HFFc6 (cell line): Measurements from ENCODE around the gene PRKAG2. TPM values are rescaled to one million over a fixed set of nuclear protein-coding genes. Genes with fewer than 3 reads are reported as not detected.

Experiments used
- DNase-seq: peaks from one replicate; pipeline ENCODE4 v3.0.0-alpha.2; 2018
- H3K27ac Mint-ChIP-seq: 2 replicates; pipeline ENCODE4 v1.8.0; 2020; ENCODE audit warnings: mild to moderate bottlenecking, mixed read lengths
- H3K27me3 Mint-ChIP-seq: 2 replicates; pipeline ENCODE4 v1.8.0; 2021; ENCODE audit warnings: mild to moderate bottlenecking, moderate library complexity, mixed read lengths; ENCODE audit not compliant: insufficient read depth
- H3K36me3 Mint-ChIP-seq: 2 replicates; pipeline ENCODE4 v1.8.0; 2021; ENCODE audit warnings: low read depth, mixed read lengths
- H3K4me1 Mint-ChIP-seq: 2 replicates; pipeline ENCODE4 v1.8.0; 2020; ENCODE audit warnings: low read depth, mixed read lengths
- H3K4me3 Mint-ChIP-seq: 2 replicates; pipeline ENCODE4 v1.8.0; 2020; ENCODE audit warnings: mild to moderate bottlenecking, moderate library complexity, mixed read lengths
- H3K9me3 Mint-ChIP-seq: 2 replicates; pipeline ENCODE4 v1.8.0; 2020; ENCODE audit warnings: mild to moderate bottlenecking, mixed read lengths
- CTCF ChIP-seq: fragments of 200-600 bp; sonication (generic); IDR thresholded peaks from 2 replicates; pipeline ENCODE4 v1.5.0; 2021; ENCODE audit warnings: antibody characterized with exemption, mild to moderate bottlenecking
- total RNA-seq, 6 experiments: library from RNA; stranded (reverse); fragmentation: NEBNext Ultra II Directional; extraction: Animal tissue kit (Norgen Biotek cat#: 25700); gene quantifications; 2 replicates in 1 of 6; 3 replicates in 5 of 6; pipeline ENCODE4 v1.2.3, GENCODE V29; 2021

Gene PRKAG2
- total RNA-seq, 6 experiments from 2014 or later = 15.1 to 19.2 (median 18.4) TPM

- H3K4me1 Mint-ChIP-seq = peaks cover 43% of the 10 kb centered on the region
- no peaks in the 10 kb centered on the region for H3K9me3 Mint-ChIP-seq
- no peak overlapping the region for H3K27ac Mint-ChIP-seq
- H3K4me3 Mint-ChIP-seq = no peak overlapping the region; the same call in 1 of the 2 replicates
- no peaks in the 10 kb centered on the region for H3K36me3 Mint-ChIP-seq
- H3K27me3 Mint-ChIP-seq = no peaks in the 10 kb centered on the region; the same call in 1 of the 2 replicates
- TF ChIP-seq CTCF = no peak
- DNase-seq = no peak
Measured at GRCh38 chr7:151694828-151695580, 181.9 kb downstream of the PRKAG2 start.

- H3K4me1 Mint-ChIP-seq = peaks cover 43% of the 10 kb centered on the region
- H3K36me3 Mint-ChIP-seq = no peaks in the 10 kb centered on the region
- H3K27me3 Mint-ChIP-seq = no peaks in the 10 kb centered on the region; the same call in 1 of the 2 replicates
- H3K27ac Mint-ChIP-seq = no peak overlapping the region
- no peak for DNase-seq
- H3K4me3 Mint-ChIP-seq = no peak overlapping the region
- no peaks in the 10 kb centered on the region for H3K9me3 Mint-ChIP-seq
- no peak for TF ChIP-seq CTCF
Measured at GRCh38 chr7:151694441-151694827, 182.5 kb downstream of the PRKAG2 start.

- no peaks in the 10 kb centered on the region for H3K36me3 Mint-ChIP-seq
- H3K27ac Mint-ChIP-seq = no peak overlapping the region
- peaks cover 37% of the 10 kb centered on the region for H3K4me1 Mint-ChIP-seq
- H3K4me3 Mint-ChIP-seq = no peak overlapping the region
- no peaks in the 10 kb centered on the region; the same call in 1 of the 2 replicates for H3K27me3 Mint-ChIP-seq
- no peak for DNase-seq
- no peak for TF ChIP-seq CTCF
- H3K9me3 Mint-ChIP-seq = no peaks in the 10 kb centered on the region
Measured at GRCh38 chr7:151693140-151693539, 183.8 kb downstream of the PRKAG2 start.

- no peaks in the 10 kb centered on the region for H3K9me3 Mint-ChIP-seq
- H3K27ac Mint-ChIP-seq = no peak overlapping the region
- H3K36me3 Mint-ChIP-seq = no peaks in the 10 kb centered on the region
- no peaks in the 10 kb centered on the region; the same call in 1 of the 2 replicates for H3K27me3 Mint-ChIP-seq
- DNase-seq = no peak
- no peak for TF ChIP-seq CTCF
- peaks cover 41% of the 10 kb centered on the region for H3K4me1 Mint-ChIP-seq
- H3K4me3 Mint-ChIP-seq = no peak overlapping the region
Measured at GRCh38 chr7:151692721-151693120, 184.2 kb downstream of the PRKAG2 start.

GRCh38 chr7:151691449-151691848 lies 185.5 kb downstream of the PRKAG2 start:
- Mint-ChIP-seq H3K27ac (no peak overlapping the region), H3K27me3 (no peaks in the 10 kb centered on the region; the same call in 1 of the 2 replicates), H3K36me3 (no peaks in the 10 kb centered on the region), H3K4me1 (peaks cover 54% of the 10 kb centered on the region), H3K9me3 (no peaks in the 10 kb centered on the region), H3K4me3 (no peak overlapping the region)
- TF ChIP-seq CTCF = no peak
- DNase-seq = no peak
